GM21526 (cell line): ENCODE data around the gene PPP1R14C.
"Not testable (repeated sequence)": the region's sequence is repeated elsewhere in the genome, so short reads cannot be mapped to it uniquely, and the experiment has no call there.

Experiments
- ATAC-seq: cut with Tn5 transposase; IDR thresholded peaks from one replicate; pipeline ENCODE4 v1.9.1; 2021; ENCODE audit warnings: moderate library complexity; ENCODE audit not compliant: unreplicated experiment, low FRiP score

PPP1R14C gene

DNA sequence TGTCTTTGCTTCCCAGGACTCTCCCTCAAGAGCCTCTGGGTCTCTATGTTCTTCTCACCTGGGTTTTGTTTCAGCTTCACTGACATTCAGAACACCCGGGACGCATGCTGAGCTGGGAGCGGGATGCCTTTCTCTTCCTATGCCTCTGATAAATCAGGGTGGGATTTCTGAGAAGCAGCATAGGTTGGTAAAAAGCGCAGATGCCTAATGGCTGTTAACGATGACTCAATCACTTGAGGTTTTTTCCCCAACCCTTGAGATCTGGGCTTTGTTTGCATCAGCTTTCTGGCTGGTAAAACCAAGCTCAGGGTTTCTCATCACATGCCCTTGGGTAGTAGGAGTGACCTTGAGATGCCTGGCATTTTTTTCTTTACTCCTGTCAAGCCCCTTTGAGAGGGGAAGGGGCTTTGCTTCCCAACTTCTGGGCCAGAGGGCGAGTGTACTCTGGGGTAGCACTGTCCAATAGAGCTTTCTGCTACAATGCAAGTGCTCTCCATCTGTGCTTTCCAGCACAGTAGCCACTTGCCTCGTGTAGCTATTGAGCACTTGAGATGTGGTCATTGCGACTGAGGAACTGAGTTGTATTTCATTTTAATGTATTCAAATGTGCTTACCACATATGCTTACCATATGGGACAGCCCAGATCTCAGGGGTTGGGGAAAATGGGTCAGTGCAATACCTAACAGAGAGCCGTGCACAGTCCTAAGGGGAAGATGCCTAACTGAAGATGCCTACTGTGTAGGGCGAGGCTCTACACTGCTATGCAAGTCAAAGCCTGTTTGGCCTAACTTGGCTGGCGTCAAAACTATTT is 69.1 kb downstream of the PPP1R14C start:
- no peak for ATAC-seq

DNA sequence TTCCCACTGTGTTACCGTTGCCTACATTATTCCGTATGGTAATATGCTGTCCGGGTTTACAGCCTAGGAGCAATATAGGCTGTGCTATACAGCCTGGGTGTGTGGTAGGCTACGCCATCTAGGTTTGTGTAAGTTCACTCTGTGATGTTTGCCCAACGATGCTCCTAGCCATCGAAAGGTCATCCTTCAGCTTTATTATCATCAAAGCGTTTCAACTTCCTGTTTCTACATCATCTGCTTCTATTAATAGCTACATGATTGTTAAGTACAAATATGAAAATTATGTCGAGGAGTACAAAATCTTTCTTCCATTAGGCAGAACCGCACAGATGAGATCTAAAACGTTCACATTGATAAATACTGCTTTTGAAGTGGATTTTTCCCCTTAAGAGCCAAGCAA is 69.9 kb downstream of the PPP1R14C start:
- no peak for ATAC-seq

DNA sequence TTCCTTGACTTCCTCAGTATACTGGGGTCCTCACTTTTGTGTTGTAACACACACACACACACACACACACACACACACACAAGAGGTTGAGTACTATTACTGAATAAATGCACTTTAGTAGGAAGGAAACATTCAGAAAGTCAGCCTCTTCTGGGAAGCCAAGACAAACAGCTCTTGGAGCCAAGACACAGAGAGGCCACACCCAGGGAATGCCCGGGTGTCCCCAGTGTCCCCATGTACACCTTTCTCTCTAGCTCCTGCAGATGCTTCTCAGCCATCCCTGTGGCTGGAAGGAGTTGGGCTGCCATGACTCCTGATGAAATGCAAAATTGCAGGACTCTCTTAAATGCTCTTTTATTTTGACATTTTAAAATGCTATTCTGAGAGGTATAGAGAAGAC is 70.5 kb downstream of the PPP1R14C start:
- ATAC-seq: no peak

DNA sequence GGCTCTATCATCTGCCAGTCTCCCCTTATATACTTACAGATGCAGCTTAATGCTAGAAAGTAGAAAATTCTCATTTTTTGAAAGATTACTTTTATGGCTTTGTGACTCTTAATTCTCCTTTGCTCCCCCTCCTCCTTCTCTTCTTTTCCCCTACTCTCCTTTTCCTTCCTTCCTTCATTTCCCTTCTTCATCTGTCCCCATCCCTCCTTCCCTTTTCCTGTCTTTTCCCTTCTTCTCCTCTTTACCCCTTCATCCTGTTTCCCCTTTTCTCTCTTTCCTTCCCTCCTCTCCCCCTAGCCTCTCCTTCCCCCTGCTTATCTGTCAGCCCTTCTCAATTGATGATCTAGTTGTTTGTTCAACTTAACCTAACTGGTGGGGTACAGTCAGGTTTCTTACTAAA is 71.5 kb downstream of the PPP1R14C start:
- no peak for ATAC-seq

DNA sequence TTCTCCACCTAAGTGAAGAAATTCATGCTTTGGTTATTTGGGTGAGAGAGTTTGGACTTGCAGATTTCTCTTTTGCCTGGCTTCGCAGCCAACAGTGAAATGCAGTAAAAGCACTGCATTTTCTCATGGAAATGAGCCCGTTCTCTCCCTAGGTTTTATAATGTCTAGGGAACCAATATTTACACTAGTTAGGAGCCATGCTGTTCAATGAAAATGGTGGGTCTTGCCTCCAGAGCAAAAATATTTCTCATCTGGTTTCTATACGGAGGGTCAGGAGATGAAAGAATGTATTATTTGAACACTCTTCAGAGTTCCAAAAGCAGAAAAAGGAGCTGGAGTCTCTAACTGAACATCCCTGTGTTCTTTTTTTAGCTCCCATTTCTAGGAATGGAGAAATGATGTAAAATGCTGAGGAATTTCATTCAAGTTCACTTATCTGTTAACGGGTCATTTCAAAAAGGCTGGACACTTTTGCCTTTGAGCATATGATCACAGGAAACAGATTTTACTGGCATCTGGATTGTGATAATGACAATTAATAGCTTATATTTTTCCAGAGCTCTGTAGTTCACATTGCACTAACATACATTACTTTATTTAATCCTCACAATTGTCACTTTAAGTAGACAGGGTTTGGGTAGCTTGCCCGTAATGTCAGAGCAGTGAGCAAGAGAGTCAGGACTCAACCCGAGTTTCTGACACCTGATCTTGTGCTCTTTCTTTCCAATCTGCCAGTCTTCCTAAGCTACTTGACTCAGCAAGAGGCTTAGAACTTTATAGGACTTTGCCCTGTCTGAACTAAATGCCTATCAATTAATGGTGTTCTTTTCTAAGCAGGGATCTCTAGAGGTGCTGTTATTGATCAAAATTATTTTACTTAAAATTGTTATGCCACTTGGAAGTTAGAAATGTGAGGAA is 78.0 kb downstream of the PPP1R14C start:
- ATAC-seq: no peak

DNA sequence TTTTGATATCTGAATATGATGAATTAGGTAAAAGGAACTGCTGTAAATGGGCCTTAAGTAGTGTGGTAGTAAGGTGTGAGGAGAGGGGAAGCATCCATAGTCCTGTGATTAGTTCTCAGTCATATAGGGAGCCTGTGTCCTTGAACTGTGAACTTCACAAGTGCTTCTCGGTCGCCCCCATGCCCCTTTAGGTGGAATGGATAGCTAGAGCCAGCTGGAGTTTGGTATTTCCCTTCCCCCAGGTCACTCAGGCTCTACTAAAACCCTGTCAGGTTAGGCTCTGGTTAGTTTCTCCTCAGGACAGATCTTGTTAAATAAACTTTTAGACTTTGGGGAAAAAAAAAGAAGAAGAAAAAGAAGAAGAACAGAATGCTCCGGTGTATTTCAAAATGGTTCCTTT is 82.0 kb downstream of the PPP1R14C start:
- no peak for ATAC-seq

DNA sequence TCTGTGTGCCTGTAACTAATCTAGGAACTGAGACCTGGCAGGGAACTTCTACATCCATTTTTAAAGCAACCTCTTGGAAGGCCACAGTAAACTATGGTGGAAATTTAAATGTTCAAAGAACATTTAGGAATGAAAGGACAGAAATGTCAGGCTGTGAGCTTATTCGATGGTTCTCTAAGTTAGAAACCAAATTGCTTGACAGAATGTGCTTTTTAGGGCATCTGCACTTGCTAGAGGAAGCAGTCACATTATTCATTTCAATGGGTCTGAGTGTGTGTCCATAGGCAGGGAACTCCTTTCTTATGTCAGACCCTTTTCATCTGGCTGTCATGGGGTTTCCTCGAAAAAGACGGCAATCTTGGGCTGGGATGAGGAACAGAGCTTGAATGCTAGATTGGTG is 84.4 kb downstream of the PPP1R14C start:
- ATAC-seq: no peak

DNA sequence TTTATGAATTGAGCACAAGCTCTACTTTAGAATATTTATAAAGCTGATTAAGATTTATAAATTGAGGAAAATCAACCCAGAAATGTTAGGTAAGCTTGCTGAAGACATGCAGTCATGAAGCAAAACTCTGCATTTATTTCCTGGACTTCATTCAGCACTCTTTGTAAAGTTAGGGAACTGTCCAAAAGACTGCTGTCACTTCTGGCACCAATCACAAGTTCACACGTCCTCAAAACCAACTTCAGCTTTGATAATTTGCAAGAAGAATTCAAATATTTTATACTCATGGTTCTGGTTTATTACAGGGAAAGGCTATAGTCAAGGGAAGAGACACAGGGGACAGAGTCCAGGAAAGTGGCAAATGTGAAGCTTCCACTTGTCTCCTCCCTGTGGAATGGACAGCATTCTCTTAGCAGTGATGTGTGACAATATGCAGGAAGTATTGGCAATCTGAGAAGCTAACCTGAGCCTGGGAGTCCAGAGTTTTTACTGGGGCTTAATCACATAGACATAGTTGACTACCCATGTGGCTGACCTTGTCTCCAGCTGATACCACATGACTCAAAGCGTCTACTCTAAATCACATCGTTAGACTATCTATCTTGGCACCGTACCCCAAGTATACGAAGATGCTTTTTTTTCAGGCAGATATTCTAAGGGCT is 85.4 kb downstream of the PPP1R14C start:
- no peak for ATAC-seq

DNA sequence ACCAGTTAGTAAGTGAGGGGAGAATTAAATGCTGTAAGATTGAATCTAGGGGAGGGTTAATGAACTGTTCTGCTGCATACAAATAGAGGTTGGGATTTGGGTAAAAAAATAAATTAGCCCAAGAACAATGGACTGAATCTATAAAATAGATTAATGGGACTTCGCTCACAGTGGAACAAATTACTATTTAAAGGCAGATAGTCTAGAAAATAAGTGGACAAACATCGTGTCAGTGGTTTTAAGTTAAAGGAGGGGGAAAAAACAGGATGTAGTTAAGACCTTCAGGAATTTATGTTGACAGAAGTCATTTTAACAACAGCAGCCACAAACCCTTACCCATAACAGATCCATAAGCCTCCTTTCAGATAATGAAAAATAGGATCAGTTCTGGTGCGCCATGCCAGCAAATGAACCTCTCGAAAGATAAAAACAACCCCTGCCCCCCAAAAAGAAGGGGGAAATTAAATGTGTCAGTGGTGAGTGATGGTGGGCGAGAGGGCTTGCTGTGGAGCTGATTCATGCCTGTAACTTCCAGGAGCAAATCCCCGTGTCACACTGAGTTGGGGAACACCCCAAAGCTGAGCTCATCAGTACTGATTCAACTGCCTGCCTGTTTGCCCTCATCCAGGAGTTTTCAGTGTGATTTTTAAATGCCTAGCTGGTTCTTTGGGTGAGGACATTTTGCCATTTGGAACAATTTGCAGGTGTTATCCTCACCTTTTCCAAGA is 86.8 kb downstream of the PPP1R14C start:
- ATAC-seq: no peak

DNA sequence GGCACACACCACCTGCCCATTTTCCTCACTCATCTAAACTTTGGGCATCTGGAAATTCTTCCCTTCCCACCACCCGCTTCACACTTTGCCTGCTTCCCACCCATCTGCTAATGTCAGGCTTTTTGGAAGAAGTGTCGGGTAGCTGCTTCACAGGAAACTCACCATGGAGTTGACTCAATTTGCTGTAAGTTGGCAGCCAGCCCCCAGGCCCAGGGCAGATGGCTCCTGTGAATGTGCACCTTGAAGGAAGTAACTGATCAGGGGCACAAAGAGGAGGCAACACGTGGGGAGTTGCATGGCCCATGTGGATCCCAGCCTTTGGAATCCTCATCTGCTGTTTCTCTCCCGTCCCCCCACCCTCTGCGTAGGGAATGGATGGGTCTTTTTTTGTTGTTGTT is 87.3 kb downstream of the PPP1R14C start:
- ATAC-seq: no peak

DNA sequence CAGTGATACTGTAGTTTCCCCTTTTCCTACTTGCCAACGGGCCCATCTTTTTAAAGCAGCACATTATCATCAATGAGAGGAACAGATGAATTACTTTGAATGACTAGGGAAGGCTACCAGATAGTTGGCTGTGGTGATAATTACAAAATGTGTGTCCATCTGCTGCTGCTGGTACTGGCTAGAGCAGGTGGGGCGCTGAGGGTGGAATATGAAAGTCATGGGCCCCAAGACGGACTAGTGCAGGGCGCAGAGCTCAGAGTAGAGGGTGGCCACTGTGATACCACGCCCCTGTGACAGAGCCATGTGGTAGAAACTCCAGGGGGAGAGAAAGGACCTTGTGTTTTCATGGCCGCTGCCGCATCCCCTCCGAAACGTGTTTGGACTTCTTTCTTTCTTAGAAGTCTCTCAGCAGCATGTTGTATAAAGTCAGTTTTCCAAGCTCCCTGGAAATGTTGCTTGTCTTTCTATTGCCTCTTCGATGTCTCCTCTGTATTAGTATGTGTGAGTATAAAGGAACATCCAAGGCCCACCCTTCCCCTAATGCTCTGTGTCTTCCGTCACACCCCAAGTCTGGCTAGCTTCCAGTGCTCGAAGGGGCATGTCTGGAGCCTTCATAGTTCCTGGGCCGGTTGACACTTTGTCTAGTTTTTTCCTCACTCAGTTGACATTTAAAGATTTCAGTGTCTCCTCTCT is 88.1 kb downstream of the PPP1R14C start:
- ATAC-seq: no peak

DNA sequence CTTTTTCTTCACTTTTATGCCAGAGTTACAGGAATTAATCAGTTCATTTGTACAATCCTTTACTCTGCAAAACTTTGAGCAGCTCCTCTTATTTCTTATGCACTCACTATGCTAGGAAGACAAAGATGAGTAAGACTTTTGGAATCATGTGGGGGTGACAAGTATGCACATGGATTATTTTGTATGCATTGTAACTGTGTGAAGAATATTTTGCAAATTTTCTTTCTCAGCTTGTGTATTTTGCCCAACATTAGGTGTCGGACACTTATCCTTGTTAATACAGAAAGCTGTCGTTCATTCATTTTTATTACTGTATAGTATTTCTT is 88.6 kb downstream of the PPP1R14C start:
- ATAC-seq: no peak

DNA sequence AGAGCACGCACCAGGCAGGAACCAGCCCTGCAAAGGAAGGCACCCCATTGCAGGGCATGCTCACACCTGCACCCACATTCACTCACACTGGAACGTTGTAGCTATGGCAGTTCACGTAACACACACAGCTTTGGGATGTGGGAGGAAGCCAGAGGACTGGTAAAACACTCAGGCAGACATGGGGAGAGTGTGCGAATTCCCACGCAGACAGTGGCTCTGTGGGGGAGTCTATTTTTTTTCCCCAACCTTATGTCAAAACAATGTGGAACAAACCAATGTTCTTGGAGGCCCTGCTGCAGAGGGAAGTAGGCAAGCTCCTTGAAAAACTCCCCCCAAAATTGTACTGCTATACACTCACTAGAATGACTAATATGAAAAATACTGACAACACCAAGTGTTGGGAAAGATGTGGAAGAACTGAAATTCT is 91.0 kb downstream of the PPP1R14C start:
- ATAC-seq: no peak

DNA sequence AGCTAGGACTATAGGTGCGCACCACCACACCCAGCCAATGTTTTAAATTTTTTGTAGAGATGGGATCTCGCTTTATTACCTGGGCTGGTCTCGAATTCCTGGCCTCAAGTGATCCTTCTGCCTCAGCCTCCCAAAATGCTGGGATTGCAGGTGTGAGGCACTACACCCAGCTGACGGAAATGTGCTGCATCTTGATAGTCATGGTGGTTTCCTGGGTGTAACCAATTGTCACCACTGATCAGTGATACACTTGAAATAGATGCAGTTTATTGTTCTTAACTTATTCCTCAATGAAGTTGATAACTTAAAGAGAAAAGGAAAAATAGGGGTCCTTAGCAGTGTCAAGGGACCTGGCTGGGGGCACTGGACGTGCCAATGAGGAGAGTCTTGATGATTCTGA is 92.4 kb downstream of the PPP1R14C start:
- no peak for ATAC-seq

DNA sequence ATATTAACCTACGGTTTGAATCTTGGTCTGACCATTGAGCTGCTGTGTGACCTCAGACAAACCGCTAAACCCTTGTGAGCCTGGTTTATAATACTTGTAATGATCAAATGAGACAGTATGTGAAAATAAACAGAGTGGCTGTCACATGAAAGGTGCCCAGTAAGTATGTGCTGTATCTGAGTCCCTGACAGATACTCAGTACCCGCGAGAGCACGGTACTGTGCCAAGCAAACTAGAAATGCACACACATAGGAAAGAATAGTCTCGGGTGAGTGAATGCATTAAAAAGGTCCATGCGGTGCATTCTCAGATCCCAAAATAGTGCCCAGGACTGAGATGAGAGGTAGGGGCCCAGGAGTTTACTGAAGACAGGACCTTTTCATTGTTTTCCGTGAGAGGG is 93.3 kb downstream of the PPP1R14C start:
- ATAC-seq: no peak

DNA sequence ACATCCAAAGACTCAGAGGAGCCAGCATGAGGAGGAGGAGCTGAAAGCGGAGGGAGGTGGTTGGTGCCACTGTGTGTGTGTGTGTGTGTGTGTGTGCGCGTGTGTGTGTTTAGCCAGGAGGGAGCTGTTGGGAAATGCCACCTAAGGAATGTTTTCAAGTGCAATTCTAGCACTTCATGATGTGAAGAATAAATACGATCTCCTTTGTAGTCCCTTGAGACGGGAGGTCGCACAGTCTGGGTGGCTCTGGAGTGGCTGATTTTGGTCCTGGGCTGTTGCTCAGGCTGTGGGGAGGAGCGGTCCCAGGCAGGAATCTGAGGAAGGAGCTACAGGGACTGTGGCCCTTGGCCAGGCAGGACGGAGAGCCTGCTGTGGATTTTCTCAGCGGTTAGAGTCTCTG is 93.7 kb downstream of the PPP1R14C start:
- ATAC-seq: no peak

DNA sequence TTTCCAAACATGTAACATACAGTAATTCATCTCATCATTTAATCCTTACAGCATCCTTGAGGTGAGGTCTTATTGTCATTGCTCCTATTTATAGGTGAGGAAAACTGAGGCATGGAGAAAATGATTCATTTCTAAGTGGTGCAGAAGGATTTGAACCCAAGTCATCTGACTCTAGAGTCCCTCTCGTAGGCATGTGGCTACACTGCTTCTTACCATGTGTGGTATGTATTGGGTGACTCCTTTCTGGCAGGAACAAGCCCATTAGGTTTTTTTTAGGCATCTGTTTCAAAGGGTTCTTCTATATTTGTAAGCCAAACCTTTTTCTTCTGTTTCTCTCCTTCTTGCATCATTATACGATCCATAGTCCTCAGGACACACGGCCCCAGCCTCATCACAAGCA is 94.8 kb downstream of the PPP1R14C start:
- no peak for ATAC-seq

DNA sequence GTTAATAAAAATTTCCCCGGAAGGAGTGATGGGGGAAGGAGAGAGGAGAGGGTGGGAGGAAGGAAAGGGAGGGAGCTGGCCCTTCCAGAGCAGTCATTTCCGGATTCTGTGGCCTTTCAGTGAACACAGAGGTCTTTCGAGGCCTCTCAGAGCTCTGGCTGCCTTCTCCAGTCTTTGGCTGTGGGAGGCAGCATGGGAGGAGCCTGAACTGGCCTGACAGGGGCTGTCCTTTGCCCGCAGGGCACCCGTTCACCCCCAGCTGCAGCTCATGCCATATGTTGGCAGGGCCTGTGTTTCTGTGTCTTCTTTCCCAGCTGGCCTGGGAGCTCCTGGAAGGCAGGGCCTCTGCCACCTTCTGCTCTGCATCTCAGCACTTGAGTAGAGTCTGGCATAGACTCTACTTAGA is 95.5 kb downstream of the PPP1R14C start:
- ATAC-seq: no peak

DNA sequence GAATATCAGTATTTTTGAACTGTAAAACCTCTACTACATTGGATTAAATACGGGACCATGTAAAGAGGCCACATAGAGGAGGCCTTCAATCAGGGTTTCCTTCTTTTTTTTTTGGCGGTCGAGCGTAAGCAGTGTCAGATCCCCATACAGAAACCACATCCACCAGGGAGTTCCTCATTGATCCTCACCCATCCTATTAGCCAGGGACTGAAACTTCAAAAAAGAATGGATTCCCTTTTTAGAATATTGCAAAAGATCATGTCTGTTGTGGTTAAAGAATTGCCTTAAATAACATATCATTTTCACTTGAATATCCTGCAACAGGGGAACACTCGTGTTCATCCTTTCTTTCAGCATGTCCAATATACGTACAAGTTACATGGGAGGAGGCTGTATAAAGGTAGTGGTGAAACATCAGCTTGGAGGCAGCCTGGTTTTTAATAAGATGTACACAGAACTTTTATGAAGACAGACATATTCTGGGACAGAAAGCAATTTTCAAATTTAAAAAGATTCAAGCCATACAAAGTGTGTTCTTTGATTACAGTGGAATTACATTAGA is 96.1 kb downstream of the PPP1R14C start:
- ATAC-seq: no peak

DNA sequence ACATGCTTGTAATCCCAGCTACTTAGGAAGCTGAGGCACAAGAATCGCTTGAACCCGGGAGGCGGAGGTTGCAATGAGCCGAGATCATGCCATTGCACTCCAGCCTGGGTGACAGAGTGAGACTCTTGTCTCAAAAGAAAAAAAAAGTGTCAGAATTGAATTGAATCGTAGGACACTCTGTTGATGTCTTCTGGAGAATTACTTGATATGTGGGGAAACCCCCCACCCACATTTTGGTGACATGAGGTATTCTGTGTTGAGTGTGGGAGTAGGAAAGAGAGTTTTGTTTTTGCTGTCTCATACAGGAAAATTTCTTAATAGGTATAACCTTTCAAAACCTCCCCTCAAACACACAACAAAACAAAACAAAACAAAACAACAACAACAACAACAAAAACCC is 98.9 kb downstream of the PPP1R14C start:
- ATAC-seq: not testable (repeated sequence)
